KOPT-K1 (cell line): ENCODE data around the gene HS6ST3.

Experiments
- H3K27ac ChIP-seq: fragments of 200-600 bp; sonication (generic); 2 replicates; pipeline ENCODE4 v1.5.1; 2016; ENCODE audit warnings: antibody characterized with exemption, mild to moderate bottlenecking, low read depth, low read length; ENCODE audit not compliant: poor library complexity, severe bottlenecking
- H3K36me3 ChIP-seq: fragments of 200-600 bp; sonication (generic); 2 replicates; pipeline ENCODE4 v1.5.1; 2017; ENCODE audit warnings: antibody characterized with exemption, mild to moderate bottlenecking, low read length, moderate library complexity; ENCODE audit not compliant: insufficient read depth
- H3K9me3 ChIP-seq: fragments of 200-600 bp; sonication (generic); 2 replicates; pipeline ENCODE4 v1.5.1; 2017; ENCODE audit warnings: antibody characterized with exemption, low read length, mild to moderate bottlenecking; ENCODE audit not compliant: insufficient read depth, poor library complexity, severe bottlenecking

The HS6ST3 gene

DNA sequence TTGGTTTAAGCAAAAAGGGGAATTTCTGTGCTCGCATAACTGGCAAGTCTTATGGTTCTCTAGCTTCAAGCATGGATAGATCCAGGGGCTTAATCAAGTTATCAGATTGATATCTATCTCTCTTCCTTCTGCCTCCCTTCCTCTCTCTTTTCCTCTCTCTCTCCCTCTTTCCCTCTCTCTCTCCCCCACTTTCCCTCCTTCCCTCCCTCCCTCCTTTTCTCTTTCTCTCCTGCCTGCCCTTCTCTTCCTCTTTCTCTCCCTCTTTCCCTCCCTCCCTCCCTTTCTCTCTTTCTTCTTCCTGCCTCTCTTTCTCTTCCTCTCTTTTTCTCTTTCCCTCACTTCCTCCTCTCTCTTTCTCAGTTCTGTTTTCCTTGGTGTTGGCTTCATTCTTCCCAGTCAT is 195.8 kb downstream of the HS6ST3 start:
- Histone ChIP-seq H3K9me3 (no peaks in the 10 kb centered on the region), H3K36me3 (no peaks in the 10 kb centered on the region), H3K27ac (no peak overlapping the region)

DNA sequence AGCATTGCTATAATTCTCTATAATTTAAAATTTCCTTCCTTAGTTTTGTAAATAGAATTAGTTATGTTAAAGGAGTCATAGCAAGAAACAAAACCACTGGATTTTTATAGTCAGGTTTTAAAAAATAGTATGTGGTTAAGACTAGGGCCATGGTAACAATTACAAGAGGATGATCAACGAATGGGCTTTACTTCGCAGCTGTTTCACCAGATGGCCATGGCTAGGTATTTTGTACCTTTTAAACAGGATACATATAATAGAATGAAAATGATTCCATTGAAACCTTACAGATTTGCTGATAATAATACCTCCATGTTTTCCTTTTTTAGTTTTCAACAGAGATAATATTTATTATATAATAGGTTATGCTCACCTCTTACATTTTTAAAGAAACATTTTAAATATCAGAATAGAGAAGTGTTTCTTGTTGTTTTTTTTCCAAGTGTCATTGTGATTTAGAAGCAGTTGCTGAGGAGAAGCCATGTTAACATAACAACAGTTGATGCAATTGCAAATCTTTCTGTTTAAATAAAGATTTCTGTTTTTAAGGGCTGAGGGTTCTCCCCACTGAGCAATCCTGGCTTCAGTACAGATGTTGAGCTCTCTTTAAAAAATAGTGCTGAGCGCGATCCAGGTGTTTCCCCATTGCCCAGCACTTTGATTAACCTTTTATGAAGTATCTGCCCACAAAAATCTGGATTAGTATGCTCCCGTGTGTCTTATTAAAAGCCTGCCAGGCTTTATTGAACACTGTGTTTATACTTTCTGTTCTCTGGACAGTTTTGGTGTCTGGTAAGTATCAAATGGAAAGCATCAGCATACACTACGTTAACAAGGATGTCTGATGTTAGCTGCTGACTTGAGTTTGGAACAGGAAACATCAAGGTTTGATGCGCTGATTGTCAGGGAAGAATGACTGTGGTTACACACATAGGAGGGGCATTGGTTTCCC is 205.3 kb downstream of the HS6ST3 start:
- H3K36me3 ChIP-seq: no peaks in the 10 kb centered on the region
- no peak overlapping the region for H3K27ac ChIP-seq
- no peaks in the 10 kb centered on the region for H3K9me3 ChIP-seq

DNA sequence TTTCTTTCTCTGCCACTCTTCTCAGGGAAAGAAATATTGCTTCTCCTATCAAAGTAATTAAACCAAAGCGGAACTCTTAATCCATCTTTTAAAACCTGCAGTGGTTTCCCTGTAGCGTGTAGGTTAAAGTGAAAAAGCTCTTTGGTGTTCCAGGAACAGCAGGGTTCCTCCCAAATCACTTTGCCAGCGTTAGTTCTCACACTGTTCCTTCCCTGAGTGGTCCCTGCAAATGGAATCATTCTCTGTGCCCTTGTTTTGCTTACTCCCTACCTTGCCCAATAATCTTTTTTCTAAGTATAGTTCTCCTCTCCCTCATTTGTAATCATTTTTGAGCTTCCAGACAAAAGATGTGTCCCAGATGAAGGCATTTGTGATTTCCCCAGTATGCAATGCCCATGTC is 207.5 kb downstream of the HS6ST3 start:
- H3K27ac ChIP-seq: no peak overlapping the region
- H3K36me3 ChIP-seq: no peaks in the 10 kb centered on the region
- no peaks in the 10 kb centered on the region for H3K9me3 ChIP-seq

DNA sequence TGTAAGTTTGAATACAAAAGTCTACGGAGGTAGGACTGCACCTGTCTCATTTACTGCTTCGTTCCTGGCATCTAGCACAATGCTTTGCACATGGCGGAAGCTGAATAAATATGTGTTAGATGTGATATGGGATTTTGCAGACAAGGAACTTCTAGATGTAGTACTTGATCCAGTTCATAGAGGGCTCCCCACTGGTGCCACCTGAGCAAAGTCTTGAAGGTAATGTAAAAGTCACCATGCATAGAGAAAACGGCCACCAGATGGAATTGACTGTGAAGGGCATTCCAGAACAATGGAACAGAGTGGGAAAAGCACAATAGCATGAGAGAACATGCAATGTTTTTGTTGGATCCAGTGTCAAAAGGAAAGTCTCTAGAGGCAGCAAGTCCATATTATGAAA is 209.3 kb downstream of the HS6ST3 start:
- Histone ChIP-seq H3K27ac (no peak overlapping the region), H3K36me3 (no peaks in the 10 kb centered on the region), H3K9me3 (no peaks in the 10 kb centered on the region)

DNA sequence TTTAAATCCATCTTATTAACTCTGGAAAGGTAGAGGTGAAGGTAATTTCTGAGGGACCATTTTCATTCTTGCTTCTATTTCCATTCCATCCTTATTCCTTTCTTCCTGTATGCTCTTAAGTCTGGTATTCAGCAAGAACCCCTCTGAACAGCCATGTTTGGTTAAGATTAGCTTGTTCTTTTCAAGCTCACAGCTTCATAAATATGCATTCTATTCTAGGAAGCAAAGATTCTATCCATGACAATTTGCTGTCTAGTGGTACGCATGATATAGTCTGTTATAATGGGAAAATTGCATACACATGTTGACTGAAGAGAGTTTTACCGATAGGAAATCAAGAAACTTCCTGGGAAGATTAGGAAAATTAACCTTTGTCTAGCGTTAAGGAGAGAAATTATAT is 218.7 kb downstream of the HS6ST3 start:
- Histone ChIP-seq H3K36me3 (no peaks in the 10 kb centered on the region), H3K27ac (no peak overlapping the region), H3K9me3 (no peaks in the 10 kb centered on the region)

DNA sequence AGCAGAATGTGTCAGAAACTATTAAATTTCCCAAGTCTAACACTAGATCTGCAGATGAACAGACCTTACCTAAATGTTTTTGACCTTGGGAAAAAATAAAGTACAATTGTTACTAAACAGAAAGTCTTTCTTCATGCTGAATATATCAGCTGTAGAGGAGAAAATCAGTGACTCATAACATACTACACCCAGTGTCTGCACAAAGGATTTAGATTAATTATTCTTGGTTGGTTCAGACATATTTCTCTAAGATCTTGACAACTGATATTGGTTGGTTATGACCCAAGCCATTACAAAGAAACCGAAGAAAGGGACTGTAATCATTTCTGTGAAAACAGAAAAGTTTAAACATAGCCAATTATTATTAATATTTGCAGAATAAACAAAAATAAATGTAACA is 225.1 kb downstream of the HS6ST3 start:
- H3K27ac ChIP-seq: no peak overlapping the region
- H3K9me3 ChIP-seq: no peaks in the 10 kb centered on the region
- H3K36me3 ChIP-seq: no peaks in the 10 kb centered on the region

DNA sequence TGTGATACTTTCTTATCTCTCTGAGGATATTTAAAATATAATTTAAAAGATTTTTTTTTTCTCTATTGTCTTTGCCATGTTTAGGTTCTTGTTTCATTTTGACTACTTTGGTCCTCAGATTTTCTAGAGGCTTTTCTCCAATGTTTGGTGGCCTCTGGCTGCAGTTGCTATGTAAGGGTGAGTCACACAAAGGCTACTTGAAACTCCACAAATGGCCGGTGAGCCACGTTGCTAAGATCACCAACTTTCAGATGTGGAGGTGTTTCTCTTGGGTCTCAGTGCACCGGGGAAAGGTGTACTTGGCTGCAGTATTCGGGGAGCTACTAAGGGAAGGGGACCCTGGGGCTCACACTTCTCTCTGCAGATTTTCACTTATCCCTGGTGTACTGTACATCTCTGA is 248.1 kb downstream of the HS6ST3 start:
- H3K36me3 ChIP-seq: no peaks in the 10 kb centered on the region
- no peaks in the 10 kb centered on the region for H3K9me3 ChIP-seq
- H3K27ac ChIP-seq: no peak overlapping the region

DNA sequence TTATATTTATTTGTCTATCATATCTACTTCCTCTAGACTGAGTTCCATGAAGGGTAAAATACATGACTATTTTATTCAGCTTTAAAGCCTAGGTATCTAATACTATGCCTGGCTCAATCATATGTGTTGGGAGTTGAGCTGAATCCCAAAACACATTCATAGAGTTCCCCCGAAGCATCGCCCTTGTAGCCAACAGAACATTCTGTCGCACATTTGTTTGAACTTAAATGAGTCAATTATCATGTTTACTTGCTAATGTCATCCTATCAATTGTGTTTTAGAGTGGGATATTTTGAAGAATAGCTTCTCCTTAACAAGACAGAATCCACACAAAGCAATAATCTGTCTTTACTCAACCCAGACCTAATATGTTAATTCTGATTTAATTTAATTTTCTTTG is 252.4 kb downstream of the HS6ST3 start:
- Histone ChIP-seq H3K9me3 (no peaks in the 10 kb centered on the region), H3K36me3 (no peaks in the 10 kb centered on the region), H3K27ac (no peak overlapping the region)

DNA sequence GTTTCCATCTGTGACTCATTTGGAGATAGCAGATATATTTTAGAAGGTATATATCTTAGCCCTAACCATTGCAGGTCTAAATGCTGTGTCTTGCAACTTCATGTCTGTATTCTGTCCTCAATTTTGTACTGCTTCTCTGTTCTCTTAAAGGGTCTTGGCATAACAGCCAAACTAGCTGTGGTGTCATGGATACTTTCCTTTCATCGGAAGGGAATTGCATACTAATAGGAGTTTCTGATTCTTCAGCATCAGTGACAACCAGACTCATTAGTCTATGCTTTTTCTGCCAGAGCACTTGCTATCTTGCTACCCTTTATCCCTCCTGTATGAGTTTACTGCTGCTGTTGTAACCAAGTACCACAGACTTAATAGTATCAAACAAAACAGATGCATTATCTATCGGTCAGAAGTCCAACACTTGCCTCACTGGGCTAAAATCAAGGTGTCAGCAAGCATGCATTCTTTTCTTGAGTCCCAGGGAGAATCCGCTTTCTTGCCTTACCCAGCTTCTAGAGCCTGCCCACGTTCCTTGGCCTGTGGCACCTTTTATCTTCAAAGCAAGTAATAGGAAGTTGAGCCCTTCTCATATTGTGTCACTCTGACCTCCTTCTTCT is 253.1 kb downstream of the HS6ST3 start:
- Histone ChIP-seq H3K27ac (no peak overlapping the region), H3K9me3 (no peaks in the 10 kb centered on the region), H3K36me3 (no peaks in the 10 kb centered on the region)

DNA sequence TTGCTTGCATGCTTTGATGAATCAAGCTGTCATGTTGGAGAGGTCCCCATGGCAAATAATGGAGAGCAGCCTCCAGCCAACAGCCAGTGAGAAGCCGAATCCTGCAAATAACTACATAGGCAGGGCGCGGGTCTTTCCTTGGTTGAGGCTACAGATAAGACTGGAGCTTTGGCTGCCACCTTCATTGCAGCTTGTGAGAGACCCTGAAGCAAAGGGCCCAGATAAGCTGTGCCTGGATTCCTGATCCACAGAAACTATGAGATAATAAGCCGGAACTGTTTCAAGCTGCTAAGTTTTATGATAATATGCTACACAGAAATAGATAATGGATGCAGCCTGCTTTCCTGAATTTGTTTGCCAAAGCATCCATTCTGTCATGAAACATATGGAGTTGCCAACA is 257.0 kb downstream of the HS6ST3 start:
- Histone ChIP-seq H3K9me3 (no peaks in the 10 kb centered on the region), H3K27ac (no peak overlapping the region), H3K36me3 (no peaks in the 10 kb centered on the region)

DNA sequence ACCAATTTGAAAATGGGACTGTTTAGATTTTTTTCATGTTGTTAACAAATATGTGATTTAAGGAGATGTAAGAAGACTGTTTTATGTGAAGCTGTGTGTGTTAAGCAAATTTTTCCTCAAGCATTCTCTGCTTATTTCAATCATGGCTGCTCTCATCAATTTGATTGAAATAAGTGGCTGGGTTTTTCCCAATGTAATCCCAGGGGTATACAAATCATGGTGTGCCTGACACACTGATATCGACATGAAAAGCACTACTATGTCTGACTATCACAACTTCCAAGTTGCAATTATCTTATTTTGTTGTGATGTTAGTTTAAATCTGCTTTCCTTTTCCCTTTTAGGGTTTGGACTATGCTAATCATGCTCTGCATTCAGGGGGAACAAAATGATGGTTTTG is 283.7 kb downstream of the HS6ST3 start:
- H3K27ac ChIP-seq: no peak overlapping the region
- H3K9me3 ChIP-seq: no peaks in the 10 kb centered on the region
- no peaks in the 10 kb centered on the region for H3K36me3 ChIP-seq

DNA sequence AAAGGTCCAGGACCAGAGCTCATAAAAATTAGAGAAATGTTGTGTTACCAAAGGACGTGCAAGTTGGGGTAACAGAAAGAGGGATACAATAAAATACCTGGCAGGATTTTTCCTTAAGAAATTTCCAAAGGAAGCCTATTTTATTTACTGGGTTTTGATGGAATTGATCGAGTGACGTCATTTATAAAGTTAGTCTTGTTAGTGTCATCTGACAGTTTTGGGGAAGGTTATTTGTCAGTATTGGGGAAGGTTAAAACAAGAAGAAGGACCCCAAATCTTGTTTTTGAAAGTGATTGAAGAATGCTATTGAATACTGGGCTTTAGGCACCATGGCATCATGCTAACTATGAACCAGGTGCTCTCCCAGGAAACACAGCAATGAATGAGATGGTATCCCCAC is 287.9 kb downstream of the HS6ST3 start:
- no peaks in the 10 kb centered on the region for H3K36me3 ChIP-seq
- H3K27ac ChIP-seq: no peak overlapping the region

DNA sequence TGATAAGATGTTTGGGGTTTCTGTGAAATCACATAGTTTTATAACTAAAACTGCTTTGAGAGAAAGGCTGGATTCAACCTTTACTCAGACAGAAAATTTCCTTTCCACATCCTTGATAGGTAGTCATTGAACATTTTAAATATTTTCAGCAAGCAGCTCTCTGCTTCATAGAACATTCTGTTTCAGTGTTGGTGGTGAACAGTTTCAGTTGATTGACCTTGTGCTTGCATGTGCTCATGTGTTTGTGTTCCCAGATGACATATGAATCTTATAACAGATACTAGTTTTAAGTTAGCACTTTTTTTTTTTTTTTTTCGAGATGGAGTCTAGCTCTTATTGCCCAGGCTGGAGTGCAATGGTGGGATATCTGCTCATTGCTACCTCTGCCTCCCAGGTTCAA is 290.1 kb downstream of the HS6ST3 start:
- H3K27ac ChIP-seq: no peak overlapping the region
- no peaks in the 10 kb centered on the region for H3K9me3 ChIP-seq
- no peaks in the 10 kb centered on the region for H3K36me3 ChIP-seq

More for the DNA sequence above, 287.9 kb downstream of the HS6ST3 start:
- no peaks in the 10 kb centered on the region for H3K9me3 ChIP-seq

DNA sequence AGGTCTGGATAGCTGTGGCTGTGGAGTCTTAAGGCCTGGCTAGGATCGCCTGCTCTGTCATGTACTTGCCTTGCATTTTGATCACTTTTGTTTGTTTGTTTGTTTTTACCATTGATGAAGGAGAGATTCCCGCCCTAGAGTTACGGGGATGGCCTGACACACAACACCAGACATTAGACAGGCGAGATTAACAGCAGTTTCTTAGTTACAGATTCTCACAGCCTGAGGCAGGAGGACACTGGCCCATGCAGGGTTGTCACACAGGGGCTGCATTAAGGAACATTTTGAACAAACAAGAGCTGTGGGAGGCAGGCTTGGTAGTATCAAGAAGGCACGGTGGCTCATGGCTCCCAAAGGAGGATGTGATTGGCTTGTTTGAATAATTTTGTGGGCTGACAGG is 291.8 kb downstream of the HS6ST3 start:
- Histone ChIP-seq H3K9me3 (no peaks in the 10 kb centered on the region), H3K36me3 (no peaks in the 10 kb centered on the region), H3K27ac (no peak overlapping the region)

DNA sequence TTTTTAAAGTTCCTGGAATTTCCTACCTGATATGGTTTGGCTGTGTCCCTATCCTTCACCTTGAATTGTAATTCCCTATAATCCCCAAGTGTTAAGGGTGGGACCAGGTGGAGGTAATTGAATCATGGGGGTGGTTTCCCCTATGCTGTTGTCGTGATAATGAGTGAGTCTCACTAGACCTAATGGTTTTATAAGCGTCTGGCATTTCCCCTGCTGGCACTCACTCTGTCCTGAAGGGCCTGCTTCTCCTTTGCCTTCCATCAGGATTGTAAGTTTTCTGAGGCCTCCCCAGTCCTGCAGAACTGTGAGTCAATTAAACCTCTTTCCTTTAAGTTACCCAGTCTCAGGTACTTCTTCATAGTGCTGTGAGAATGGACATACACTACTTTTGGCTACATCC is 298.7 kb downstream of the HS6ST3 start:
- no peaks in the 10 kb centered on the region for H3K9me3 ChIP-seq

DNA sequence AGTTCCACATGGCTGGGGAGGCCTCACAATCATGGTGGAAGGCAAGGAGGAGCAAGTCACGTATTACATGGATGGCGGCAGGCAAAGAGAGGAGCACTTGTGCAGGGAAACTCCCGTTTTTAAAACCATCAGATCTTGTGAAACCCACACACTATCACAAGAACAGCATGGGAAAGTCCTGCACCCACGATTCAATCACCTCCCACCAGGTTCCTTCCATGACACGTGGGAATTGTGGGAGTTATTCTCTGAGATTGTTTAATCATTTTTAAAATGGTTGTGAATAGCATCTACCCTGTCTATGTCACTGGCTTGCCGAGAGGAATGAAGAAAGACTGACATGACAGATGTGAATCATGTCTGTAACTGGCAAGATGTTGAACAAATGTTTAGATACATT is 301.7 kb downstream of the HS6ST3 start:
- no peak overlapping the region for H3K27ac ChIP-seq
- no peaks in the 10 kb centered on the region for H3K36me3 ChIP-seq
- no peaks in the 10 kb centered on the region for H3K9me3 ChIP-seq

More for the DNA sequence above, 298.7 kb downstream of the HS6ST3 start:
- H3K27ac ChIP-seq: no peak overlapping the region
- no peaks in the 10 kb centered on the region for H3K36me3 ChIP-seq
